ENCODE measurements around the gene LNPK.

Gene LNPK

DNA sequence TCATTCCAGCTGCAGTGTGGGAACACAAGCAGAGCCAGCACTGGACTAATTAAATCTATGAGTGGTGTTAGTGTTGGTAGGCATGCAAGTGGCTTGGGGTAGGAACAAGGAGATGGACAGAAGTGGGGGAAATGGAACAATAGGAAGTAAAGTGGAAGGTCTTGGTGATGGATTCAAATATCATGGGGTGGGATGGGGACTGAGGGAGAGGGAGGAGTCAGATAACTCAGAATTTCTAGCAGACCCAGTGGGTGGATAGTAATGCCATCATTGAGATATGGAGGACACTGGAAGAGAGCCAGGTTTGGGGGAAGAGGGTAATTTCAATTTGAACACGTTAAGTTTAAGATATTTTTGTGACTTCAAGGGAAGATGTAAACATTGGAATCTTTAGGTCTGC is 2.9 kb upstream of the LNPK start:
- H3K4me3 ChIP-seq (ENCODE audit: low read length in 2 of 2) = no peak overlapping the region
- H2BK120ac ChIP-seq (ENCODE audit: low read depth, low read length) = no peak overlapping the region
- H4K91ac ChIP-seq (ENCODE audit: low read depth, low read length, poor library complexity) = no peak overlapping the region
- no peak overlapping the region for H2BK15ac ChIP-seq (ENCODE audit: low read length)
- peaks cover 0 to 2% of the 10 kb centered on the region in 2 donors for H3K4me1 ChIP-seq (ENCODE audit: control insufficient read depth in 2 of 2, insufficient read depth in 1 of 2, low read depth in 1 of 2, low read length in 2 of 2)
- H3K9me3 ChIP-seq (replicated peaks in 1 of 2; ENCODE audit: control insufficient read depth in 2 of 2, insufficient read depth in 1 of 2, low read depth in 1 of 2, low read length in 2 of 2) = no peaks in the 10 kb centered on the region
- H2BK5ac ChIP-seq (ENCODE audit: low read length) = no peak overlapping the region
- WGBS, 2 donors (ENCODE audit: extremely low coverage in 2 of 2, insufficient read length in 2 of 2, insufficient replicate concordance in 1 of 2) = no CpG with 5 or more reads among the region's 1 CpG
- no peak overlapping the region for H3K4ac ChIP-seq (ENCODE audit: low read length)
- H3K23ac ChIP-seq (ENCODE audit: low read depth, low read length, poor library complexity) = no peak overlapping the region
- H2AFZ ChIP-seq (ENCODE audit: low read length) = no peak overlapping the region
- H3K14ac ChIP-seq (ENCODE audit: low read length) = no peak overlapping the region
- H2AK5ac ChIP-seq (ENCODE audit: low read depth, low read length) = no peak overlapping the region
- H3K18ac ChIP-seq (ENCODE audit: low read length) = no peak overlapping the region
- DNase-seq (ENCODE audit: low spot score) = no peak
- no peaks in the 10 kb centered on the region for H3K79me1 ChIP-seq (ENCODE audit: low read depth, low read length)
- H3K27ac ChIP-seq (replicated peaks; ENCODE audit: low read length) = no peak overlapping the region
- H3K4me2 ChIP-seq (ENCODE audit: insufficient read depth, low read length, poor library complexity, severe bottlenecking) = no peak overlapping the region
- no peak overlapping the region for H3K9ac ChIP-seq (ENCODE audit: low read depth, low read length, poor library complexity)
- no peak overlapping the region for H4K8ac ChIP-seq (ENCODE audit: low read depth, low read length)
- H2BK12ac ChIP-seq (ENCODE audit: low read length) = no peak overlapping the region
- no peaks in the 10 kb centered on the region for H3K27me3 ChIP-seq (ENCODE audit: control insufficient read depth in 3 of 3, insufficient read depth in 3 of 3, low read depth in 1 of 3, low read length in 3 of 3)
- H3K36me3 ChIP-seq (replicated peaks in 1 of 2; ENCODE audit: control insufficient read depth in 2 of 2, insufficient read depth in 2 of 2, low read length in 2 of 2) = no peaks in the 10 kb centered on the region

DNA sequence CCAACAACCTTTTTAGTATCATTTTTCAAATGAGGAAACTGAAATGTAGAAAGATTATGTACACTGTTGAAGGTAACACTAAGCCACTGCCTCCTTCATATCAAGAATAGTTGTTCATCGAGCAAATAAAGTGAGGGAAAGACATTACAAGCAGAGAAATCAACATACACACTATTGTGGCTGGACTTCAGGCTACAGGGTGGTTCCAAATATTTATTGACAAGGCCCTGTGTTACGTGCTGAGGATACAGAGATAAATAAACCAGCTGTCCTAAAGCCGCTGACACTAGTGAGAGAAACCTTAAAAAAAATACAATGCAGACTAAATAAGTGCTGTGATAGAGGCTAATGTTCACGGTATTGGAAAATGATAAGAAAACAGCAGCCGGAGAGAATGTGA is 1.9 kb upstream of the LNPK start:
- Histone ChIP-seq H3K23ac (ENCODE audit: low read depth, low read length, poor library complexity) (no peak overlapping the region), H3K36me3 (replicated peaks in 1 of 2; ENCODE audit: control insufficient read depth in 2 of 2, insufficient read depth in 2 of 2, low read length in 2 of 2) (no peaks in the 10 kb centered on the region), H3K18ac (ENCODE audit: low read length) (no peak overlapping the region), H3K9ac (ENCODE audit: low read depth, low read length, poor library complexity) (no peak overlapping the region), H2AK5ac (ENCODE audit: low read depth, low read length) (no peak overlapping the region), H3K4me2 (ENCODE audit: insufficient read depth, low read length, poor library complexity, severe bottlenecking) (no peak overlapping the region), H2BK12ac (ENCODE audit: low read length) (no peak overlapping the region), H3K14ac (ENCODE audit: low read length) (no peak overlapping the region), H3K4me1 (ENCODE audit: control insufficient read depth in 2 of 2, insufficient read depth in 1 of 2, low read depth in 1 of 2, low read length in 2 of 2) (peaks cover 0 to 2% of the 10 kb centered on the region in 2 donors), H4K91ac (ENCODE audit: low read depth, low read length, poor library complexity) (no peak overlapping the region), H2BK5ac (ENCODE audit: low read length) (no peak overlapping the region), H3K79me1 (ENCODE audit: low read depth, low read length) (no peaks in the 10 kb centered on the region), H2BK15ac (ENCODE audit: low read length) (no peak overlapping the region), H2BK120ac (ENCODE audit: low read depth, low read length) (no peak overlapping the region), H3K4ac (ENCODE audit: low read length) (no peak overlapping the region), H4K8ac (ENCODE audit: low read depth, low read length) (no peak overlapping the region), H3K9me3 (replicated peaks in 1 of 2; ENCODE audit: control insufficient read depth in 2 of 2, insufficient read depth in 1 of 2, low read depth in 1 of 2, low read length in 2 of 2) (no peaks in the 10 kb centered on the region), H3K27ac (replicated peaks; ENCODE audit: low read length) (no peak overlapping the region), H2AFZ (ENCODE audit: low read length) (no peak overlapping the region), H3K4me3 (ENCODE audit: low read length in 2 of 2) (no peak overlapping the region), H3K27me3 (ENCODE audit: control insufficient read depth in 3 of 3, insufficient read depth in 3 of 3, low read depth in 1 of 3, low read length in 3 of 3) (no peaks in the 10 kb centered on the region)
- DNase-seq (ENCODE audit: low spot score) = no peak
- WGBS, 2 donors (ENCODE audit: extremely low coverage in 2 of 2, insufficient read length in 2 of 2, insufficient replicate concordance in 1 of 2) = no CpG with 5 or more reads among the region's 5 CpGs

GRCh38 chr2:176002688-176003210 is 682 bp upstream of the LNPK start:
- Histone ChIP-seq H3K9ac (ENCODE audit: low read depth, low read length, poor library complexity) (peak overlapping the region; percentile 24), H3K27me3 (ENCODE audit: control insufficient read depth in 3 of 3, insufficient read depth in 3 of 3, low read depth in 1 of 3, low read length in 3 of 3) (no peaks in the 10 kb centered on the region), H2AK5ac (ENCODE audit: low read depth, low read length) (no peak overlapping the region), H4K8ac (ENCODE audit: low read depth, low read length) (no peak overlapping the region), H4K91ac (ENCODE audit: low read depth, low read length, poor library complexity) (no peak overlapping the region), H2BK5ac (ENCODE audit: low read length) (no peak overlapping the region), H2BK120ac (ENCODE audit: low read depth, low read length) (no peak overlapping the region), H3K27ac (replicated peaks; ENCODE audit: low read length) (no peak overlapping the region), H2AFZ (ENCODE audit: low read length) (peak overlapping the region; percentile 84), H3K4me3 (ENCODE audit: low read length in 2 of 2) (peak overlapping the region; percentile 77 to 79), H2BK15ac (ENCODE audit: low read length) (no peak overlapping the region), H3K18ac (ENCODE audit: low read length) (peak overlapping the region; percentile 24), H3K9me3 (replicated peaks in 1 of 2; ENCODE audit: control insufficient read depth in 2 of 2, insufficient read depth in 1 of 2, low read depth in 1 of 2, low read length in 2 of 2) (no peaks in the 10 kb centered on the region), H2BK12ac (ENCODE audit: low read length) (no peak overlapping the region), H3K36me3 (replicated peaks in 1 of 2; ENCODE audit: control insufficient read depth in 2 of 2, insufficient read depth in 2 of 2, low read length in 2 of 2) (no peaks in the 10 kb centered on the region), H3K4me1 (ENCODE audit: control insufficient read depth in 2 of 2, insufficient read depth in 1 of 2, low read depth in 1 of 2, low read length in 2 of 2) (peaks cover 0 to 2% of the 10 kb centered on the region in 2 donors), H3K4me2 (ENCODE audit: insufficient read depth, low read length, poor library complexity, severe bottlenecking) (peak overlapping the region; percentile 50), H3K79me1 (ENCODE audit: low read depth, low read length) (no peaks in the 10 kb centered on the region), H3K4ac (ENCODE audit: low read length) (no peak overlapping the region), H3K23ac (ENCODE audit: low read depth, low read length, poor library complexity) (no peak overlapping the region), H3K14ac (ENCODE audit: low read length) (no peak overlapping the region)
- DNase-seq (ENCODE audit: low spot score) = no peak
- WGBS, 2 donors (ENCODE audit: extremely low coverage in 2 of 2, insufficient read length in 2 of 2, insufficient replicate concordance in 1 of 2) = no CpG with 5 or more reads among the region's 14 CpGs

- WGBS, 2 donors (ENCODE audit: extremely low coverage in 2 of 2, insufficient read length in 2 of 2, insufficient replicate concordance in 1 of 2) = no CpG with 5 or more reads among the region's 21 CpGs
- Histone ChIP-seq H3K4me2 (ENCODE audit: insufficient read depth, low read length, poor library complexity, severe bottlenecking) (peak overlapping the region; percentile 81), H3K4ac (ENCODE audit: low read length) (no peak overlapping the region), H3K79me1 (ENCODE audit: low read depth, low read length) (no peaks in the 10 kb centered on the region), H3K23ac (ENCODE audit: low read depth, low read length, poor library complexity) (peak overlapping the region; percentile 68), H3K4me1 (ENCODE audit: control insufficient read depth in 2 of 2, insufficient read depth in 1 of 2, low read depth in 1 of 2, low read length in 2 of 2) (peaks cover 0 to 2% of the 10 kb centered on the region in 2 donors), H2BK12ac (ENCODE audit: low read length) (no peak overlapping the region), H2BK5ac (ENCODE audit: low read length) (no peak overlapping the region), H2AK5ac (ENCODE audit: low read depth, low read length) (no peak overlapping the region), H3K27me3 (ENCODE audit: control insufficient read depth in 3 of 3, insufficient read depth in 3 of 3, low read depth in 1 of 3, low read length in 3 of 3) (no peaks in the 10 kb centered on the region), H3K9me3 (replicated peaks in 1 of 2; ENCODE audit: control insufficient read depth in 2 of 2, insufficient read depth in 1 of 2, low read depth in 1 of 2, low read length in 2 of 2) (no peaks in the 10 kb centered on the region), H2BK15ac (ENCODE audit: low read length) (no peak overlapping the region), H3K27ac (replicated peaks; ENCODE audit: low read length) (peak overlapping the region; percentile 66), H3K36me3 (replicated peaks in 1 of 2; ENCODE audit: control insufficient read depth in 2 of 2, insufficient read depth in 2 of 2, low read length in 2 of 2) (no peaks in the 10 kb centered on the region), H3K9ac (ENCODE audit: low read depth, low read length, poor library complexity) (peak overlapping the region; percentile 75), H4K8ac (ENCODE audit: low read depth, low read length) (no peak overlapping the region), H3K4me3 (ENCODE audit: low read length in 2 of 2) (peak overlapping the region; percentile 77 to 81), H4K91ac (ENCODE audit: low read depth, low read length, poor library complexity) (no peak overlapping the region), H3K18ac (ENCODE audit: low read length) (peak overlapping the region; percentile 82), H3K14ac (ENCODE audit: low read length) (no peak overlapping the region), H2AFZ (ENCODE audit: low read length) (peak overlapping the region; percentile 84), H2BK120ac (ENCODE audit: low read depth, low read length) (no peak overlapping the region)
- no peak for DNase-seq (ENCODE audit: low spot score)
Measured at GRCh38 chr2:176001281-176001915, 669 bp downstream of the LNPK start.
